ENCODE measurements around the gene LRRC7.

DNA sequence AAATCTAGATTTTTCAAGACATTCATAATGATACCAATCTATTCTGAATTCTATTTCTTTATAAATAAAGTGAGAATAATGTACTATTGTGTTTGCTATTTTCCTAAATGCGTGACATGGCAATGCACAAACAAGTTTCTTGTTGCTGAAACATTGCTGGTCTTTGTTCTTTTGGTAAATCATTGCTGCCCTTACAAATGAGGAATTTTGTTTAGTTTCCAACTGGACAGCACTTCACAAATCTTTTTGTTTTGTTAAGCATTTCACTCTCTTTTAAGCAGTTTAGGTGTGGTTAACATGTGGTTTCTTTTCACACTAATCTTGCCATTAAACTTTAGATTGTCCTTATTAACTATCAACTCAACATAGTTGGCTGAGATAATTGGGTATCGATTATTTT, 94.6 kb downstream of the LRRC7 start:
- TF ChIP-seq CTCF (IDR thresholded peaks at IDR 0.05; ENCODE audit: low read length) (no peak), EZH2 (optimal IDR thresholded peaks at IDR 0.05; ENCODE audit: low read depth, low read length) (no peak)
